Stimulated activated naive CD8-positive, alpha-beta T cell treated with anti-CD3 and anti-CD28 coated beads, Interleukin-15, amount 100 ng/mL, for 72 hours (primary cell): ENCODE results near the gene GBX2.

ENCODE experiments used
- ATAC-seq: fragments of 150-1000 bp; cut with Tn5 transposase; 2 replicates; pipeline ENCODE4 v1.10.0; 2021; ENCODE audit warnings: mild to moderate bottlenecking, moderate library complexity
- DNase-seq, 2 donors: peaks; one replicate each; pipeline ENCODE4 v3.0.0; 2021 to 2022
- H3K27ac Mint-ChIP-seq, 2 donors: one replicate each; pipeline ENCODE4 v1.8.0; 2022; ENCODE audit warnings: mild to moderate bottlenecking in 2 of 2, mixed read lengths in 2 of 2, moderate library complexity in 2 of 2
- H3K27me3 Mint-ChIP-seq: one replicate; pipeline ENCODE4 v1.8.0; 2022; ENCODE audit warnings: mixed read lengths
- H3K4me1 Mint-ChIP-seq: one replicate; pipeline ENCODE4 v1.8.0; 2022; ENCODE audit warnings: mild to moderate bottlenecking, mixed read lengths
- H3K4me3 Mint-ChIP-seq, 2 donors: one replicate each; pipeline ENCODE4 v1.8.0; 2022; ENCODE audit warnings: mild to moderate bottlenecking in 2 of 2, mixed read lengths in 2 of 2, moderate library complexity in 1 of 2
- H3K9me3 Mint-ChIP-seq, 2 donors: one replicate each; pipeline ENCODE4 v1.8.0; 2022; ENCODE audit warnings: mixed read lengths in 2 of 2

GBX2 gene

DNA sequence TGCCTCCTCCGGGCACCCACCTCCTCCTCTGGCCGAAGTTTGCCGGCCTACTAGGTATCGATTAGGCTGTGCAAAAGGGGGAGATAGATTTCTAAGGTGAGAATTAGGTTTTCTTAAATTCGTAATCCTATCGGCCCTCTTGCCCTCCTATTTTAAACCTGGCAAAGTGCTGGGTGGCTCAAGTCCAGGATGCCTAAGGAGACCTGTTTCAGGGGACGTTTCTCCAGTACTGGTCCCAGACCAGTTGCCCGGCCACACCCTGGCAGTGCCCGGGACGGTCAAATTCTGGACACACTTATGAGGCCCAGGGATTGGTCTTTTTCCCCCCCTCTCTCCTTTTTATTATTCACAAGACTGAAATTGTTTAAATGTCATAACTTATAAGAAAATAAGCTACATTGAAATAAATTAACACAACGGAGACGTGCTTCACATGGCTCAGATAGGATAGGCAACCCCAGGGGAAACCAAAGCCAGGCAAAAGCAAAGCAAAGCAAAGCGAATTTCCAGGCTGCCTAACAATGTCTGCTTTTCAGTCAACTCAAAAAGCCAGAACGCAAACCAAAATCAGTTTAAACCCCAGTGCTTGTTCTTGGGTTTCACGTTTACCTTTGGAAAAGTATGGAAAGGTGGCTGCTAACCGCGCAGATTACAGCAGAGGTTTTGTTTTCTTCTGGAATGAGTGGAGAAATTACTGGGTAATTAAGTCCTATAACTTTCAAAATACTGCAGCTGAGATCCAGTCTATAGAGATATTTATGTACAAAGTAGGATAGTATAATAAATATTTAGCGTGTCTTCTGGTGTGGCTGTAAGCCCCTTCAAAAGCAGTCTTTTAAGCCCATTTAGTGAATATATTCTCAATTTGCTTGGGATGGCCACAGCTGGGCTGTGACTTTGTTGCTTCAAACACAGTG lies 3.0 kb downstream of the GBX2 start:
- DNase-seq (no peak), ATAC-seq (no peak)
- Mint-ChIP-seq H3K4me3 (peak overlapping the region; percentile 19 to 41), H3K27me3 (peaks cover 89% of the 10 kb centered on the region), H3K27ac (no peak overlapping the region), H3K4me1 (peaks cover 17% of the 10 kb centered on the region), H3K9me3 (no peaks in the 10 kb centered on the region)

- peak; percentile 16 for ATAC-seq
- H3K27ac Mint-ChIP-seq = no peak overlapping the region
- no peak for DNase-seq
- no peaks in the 10 kb centered on the region for H3K9me3 Mint-ChIP-seq
- H3K4me1 Mint-ChIP-seq = peaks cover 14% of the 10 kb centered on the region
- H3K27me3 Mint-ChIP-seq = peaks cover 89% of the 10 kb centered on the region
- H3K4me3 Mint-ChIP-seq = peak overlapping the region; percentile 19 to 41
These were observed 3.8 kb downstream of the GBX2 start for GRCh38 chr2:236164201-236164924.

- Mint-ChIP-seq H3K27me3 (peaks cover 89% of the 10 kb centered on the region), H3K9me3 (no peaks in the 10 kb centered on the region), H3K27ac (no peak overlapping the region), H3K4me3 (no peak overlapping the region), H3K4me1 (peaks cover 11% of the 10 kb centered on the region)
- ATAC-seq = no peak
- DNase-seq = no peak
These were observed 4.5 kb downstream of the GBX2 start for GRCh38 chr2:236163471-236164200.

DNA sequence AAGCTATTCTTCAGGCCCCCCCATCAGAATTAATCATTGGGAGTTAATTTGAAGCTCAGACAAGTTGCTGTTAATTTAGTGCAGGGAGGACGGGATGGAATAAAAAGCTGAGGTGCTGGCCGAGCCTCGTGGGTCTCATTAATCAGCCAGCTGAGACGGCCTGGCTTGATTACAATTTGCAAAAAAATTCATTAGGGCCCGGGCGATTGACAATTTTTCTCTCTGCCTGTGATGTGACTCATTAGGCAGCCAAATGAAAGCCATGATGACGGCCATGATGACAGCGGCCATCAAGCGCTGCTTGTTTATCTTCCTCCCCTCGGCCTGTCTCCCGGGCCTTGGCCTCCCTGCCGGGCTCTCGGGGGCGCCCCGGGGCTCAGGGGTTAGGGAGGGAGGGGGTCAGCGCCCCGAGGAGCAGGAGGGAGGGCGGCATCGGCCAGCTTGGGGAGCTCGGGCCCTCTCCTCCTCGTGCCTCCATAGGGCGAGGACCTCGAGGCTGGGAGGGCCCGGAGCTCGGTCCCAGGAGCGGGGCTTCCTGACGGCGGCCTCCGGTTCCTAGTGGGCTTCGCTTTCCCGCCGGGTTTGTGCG lies 5.2 kb downstream of the GBX2 start:
- no peak for ATAC-seq
- no peak overlapping the region for H3K4me3 Mint-ChIP-seq
- no peak overlapping the region for H3K27ac Mint-ChIP-seq
- H3K9me3 Mint-ChIP-seq = no peaks in the 10 kb centered on the region
- peaks cover 11% of the 10 kb centered on the region for H3K4me1 Mint-ChIP-seq
- peaks cover 95% of the 10 kb centered on the region for H3K27me3 Mint-ChIP-seq
- no peak for DNase-seq

GRCh38 chr2:236162031-236162845 lies 5.9 kb downstream of the GBX2 start:
- Mint-ChIP-seq H3K27ac (no peak overlapping the region), H3K4me1 (peaks cover 11% of the 10 kb centered on the region), H3K4me3 (no peak overlapping the region), H3K27me3 (peaks cover 100% of the 10 kb centered on the region), H3K9me3 (no peaks in the 10 kb centered on the region)
- ATAC-seq = no peak
- no peak for DNase-seq

DNA sequence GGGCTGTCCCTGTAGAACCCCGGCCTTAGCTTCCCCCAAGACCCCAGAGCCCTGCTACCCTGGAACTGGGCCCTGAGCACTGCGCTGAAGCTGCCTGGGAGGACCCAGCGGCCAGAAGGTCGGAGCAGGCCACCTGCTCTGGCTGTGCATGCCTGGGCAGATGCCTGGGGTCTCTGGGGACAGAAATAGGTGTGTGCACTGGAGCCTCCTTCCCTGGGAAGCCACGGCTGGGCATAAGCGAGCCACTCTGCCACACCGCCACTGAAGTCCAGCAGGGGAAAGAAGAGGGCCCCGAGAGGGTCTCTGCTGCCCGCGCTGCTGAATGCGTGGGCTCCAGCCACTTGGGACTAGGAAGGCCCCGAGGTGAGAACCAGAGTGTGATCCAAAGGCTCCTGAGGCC lies 6.7 kb downstream of the GBX2 start:
- no peak overlapping the region for H3K4me3 Mint-ChIP-seq
- H3K4me1 Mint-ChIP-seq = peaks cover 5% of the 10 kb centered on the region
- DNase-seq = no peak
- peaks cover 99% of the 10 kb centered on the region for H3K27me3 Mint-ChIP-seq
- no peak for ATAC-seq
- no peaks in the 10 kb centered on the region for H3K9me3 Mint-ChIP-seq
- H3K27ac Mint-ChIP-seq = no peak overlapping the region

DNA sequence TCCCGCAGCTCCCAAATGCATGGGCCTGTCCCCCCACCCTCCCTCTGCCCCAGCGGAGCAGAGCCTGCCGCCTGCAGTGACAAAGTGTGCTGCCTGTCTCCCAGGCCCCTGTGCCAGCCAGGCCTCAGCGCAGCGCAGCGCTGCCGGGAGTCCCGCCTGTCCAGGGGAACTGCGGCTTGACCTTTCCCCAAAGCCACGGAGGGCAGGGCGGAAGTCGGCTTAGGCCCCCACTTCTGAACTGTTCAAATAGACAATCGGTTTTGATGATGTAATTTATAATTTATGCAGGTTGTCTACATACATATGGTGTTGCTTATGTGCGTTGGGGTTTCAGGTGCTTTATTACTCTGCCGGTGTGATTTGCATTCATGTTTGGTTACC lies 7.1 kb downstream of the GBX2 start:
- Mint-ChIP-seq H3K27ac (no peak overlapping the region), H3K4me1 (peaks cover under 1% of the 10 kb centered on the region), H3K9me3 (no peaks in the 10 kb centered on the region), H3K27me3 (peaks cover 99% of the 10 kb centered on the region), H3K4me3 (no peak overlapping the region)
- ATAC-seq (no peak), DNase-seq (no peak)

DNA sequence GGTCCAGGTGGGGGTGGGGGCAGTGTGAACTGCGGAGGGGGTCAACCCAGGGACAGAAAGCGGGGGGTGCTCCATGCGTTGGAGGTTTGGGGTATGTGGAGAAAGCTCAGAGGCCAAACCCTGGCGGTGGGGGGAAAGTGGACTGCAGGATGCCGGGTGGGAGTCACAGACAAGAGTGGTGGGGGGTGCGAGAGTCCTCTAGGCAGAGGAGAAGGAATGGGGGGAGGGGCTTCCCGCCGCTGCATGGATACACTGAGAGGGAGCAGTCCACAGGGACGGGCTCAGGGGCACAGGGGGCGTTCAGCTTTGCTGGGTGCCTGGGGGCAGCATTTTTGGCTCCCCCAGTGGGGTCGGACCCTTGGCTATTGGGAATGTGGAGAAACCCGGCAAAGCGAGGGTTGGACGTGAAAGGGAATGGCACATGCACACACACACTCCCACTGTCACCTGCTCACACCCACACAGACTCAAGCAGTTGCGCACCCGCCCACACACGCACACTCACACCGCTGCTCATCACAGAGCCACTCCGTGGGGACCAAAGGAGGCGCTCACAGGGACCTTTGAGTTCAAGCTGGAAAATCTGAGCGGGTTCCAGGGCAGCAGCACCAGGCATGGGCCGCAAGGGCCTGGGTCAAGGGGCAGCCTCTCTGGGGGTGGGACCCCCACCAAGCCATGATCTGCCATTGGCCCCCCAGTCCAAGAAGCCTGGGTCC lies 7.7 kb downstream of the GBX2 start:
- no peak for ATAC-seq
- Mint-ChIP-seq H3K4me3 (no peak overlapping the region), H3K4me1 (no peaks in the 10 kb centered on the region), H3K27ac (peak overlapping the region in 1 of 2 donors; percentile 12), H3K9me3 (no peaks in the 10 kb centered on the region), H3K27me3 (peaks cover 99% of the 10 kb centered on the region)
- DNase-seq = no peak

GRCh38 chr2:236159778-236160170 lies 8.4 kb downstream of the GBX2 start:
- no peak for ATAC-seq
- H3K27me3 Mint-ChIP-seq = peaks cover 99% of the 10 kb centered on the region
- H3K27ac Mint-ChIP-seq = no peak overlapping the region
- no peak for DNase-seq
- H3K4me1 Mint-ChIP-seq = no peaks in the 10 kb centered on the region
- H3K4me3 Mint-ChIP-seq = no peak overlapping the region
- H3K9me3 Mint-ChIP-seq = peaks cover 0 to under 1% of the 10 kb centered on the region in 2 donors

- Mint-ChIP-seq H3K4me1 (no peaks in the 10 kb centered on the region), H3K27ac (no peak overlapping the region), H3K9me3 (peaks cover 5 to 6% of the 10 kb centered on the region in 2 donors), H3K27me3 (peaks cover 99% of the 10 kb centered on the region), H3K4me3 (no peak overlapping the region)
- no peak for ATAC-seq
- DNase-seq = no peak
These were observed 9.0 kb downstream of the GBX2 start for GRCh38 chr2:236158969-236159777.

- H3K27me3 Mint-ChIP-seq = peaks cover 87% of the 10 kb centered on the region
- ATAC-seq = no peak
- H3K27ac Mint-ChIP-seq = no peak overlapping the region
- H3K4me1 Mint-ChIP-seq = no peaks in the 10 kb centered on the region
- H3K4me3 Mint-ChIP-seq = no peak overlapping the region
- no peak for DNase-seq
- peaks cover 8 to 14% of the 10 kb centered on the region in 2 donors for H3K9me3 Mint-ChIP-seq
These were observed 10.2 kb downstream of the GBX2 start for GRCh38 chr2:236157815-236158498.

DNA sequence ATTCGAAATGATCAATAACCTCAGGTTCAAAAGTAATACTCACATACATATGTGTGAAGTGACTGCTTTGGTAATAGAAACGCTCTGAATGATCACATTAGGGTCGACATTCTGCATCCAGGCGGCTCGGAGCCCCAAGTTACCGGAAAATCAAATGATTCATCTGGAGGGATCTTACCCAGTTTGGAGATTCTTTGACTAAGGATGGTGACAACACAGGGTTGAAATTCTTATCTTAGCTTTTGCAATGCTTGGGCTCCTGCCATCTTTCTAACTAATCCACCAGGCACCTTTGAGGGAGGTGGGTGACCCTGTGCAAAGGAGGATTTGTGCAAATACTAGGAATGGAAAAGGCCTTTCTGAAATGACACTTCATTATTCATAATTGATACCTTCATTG lies 10.8 kb downstream of the GBX2 start:
- no peak for DNase-seq
- peaks cover 81% of the 10 kb centered on the region for H3K27me3 Mint-ChIP-seq
- no peak overlapping the region for H3K27ac Mint-ChIP-seq
- ATAC-seq = no peak
- H3K9me3 Mint-ChIP-seq = peaks cover 8 to 20% of the 10 kb centered on the region in 2 donors
- H3K4me3 Mint-ChIP-seq = no peak overlapping the region
- H3K4me1 Mint-ChIP-seq = no peaks in the 10 kb centered on the region

DNA sequence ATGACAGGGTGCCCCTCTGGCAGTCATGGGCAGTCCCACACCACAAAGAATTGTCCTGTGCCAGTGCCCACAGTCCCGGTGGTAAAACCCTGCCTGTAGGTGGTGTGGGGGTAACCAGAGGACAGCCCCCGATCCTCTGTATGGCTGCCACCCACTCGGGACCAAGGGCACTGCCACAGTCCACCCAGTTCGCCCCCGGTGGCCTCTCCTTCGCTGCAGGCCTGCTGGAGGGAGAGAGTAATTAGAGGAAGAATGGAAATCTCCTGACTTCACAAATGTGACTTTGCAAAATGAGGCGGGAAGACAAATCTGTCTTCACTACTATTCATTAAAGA lies 11.4 kb downstream of the GBX2 start:
- no peak for DNase-seq
- H3K9me3 Mint-ChIP-seq = peaks cover 8 to 20% of the 10 kb centered on the region in 2 donors
- H3K27ac Mint-ChIP-seq = no peak overlapping the region
- no peak overlapping the region for H3K4me3 Mint-ChIP-seq
- H3K27me3 Mint-ChIP-seq = peaks cover 76% of the 10 kb centered on the region
- no peak for ATAC-seq
- H3K4me1 Mint-ChIP-seq = no peaks in the 10 kb centered on the region
